IMR-90 (cell line): ENCODE measurements around the gene CWC25. TPM values are rescaled to one million over a fixed set of nuclear protein-coding genes. Genes with fewer than 3 reads are reported as not detected.

ENCODE experiments used
- ATAC-seq: fragments of 200-7000 bp; cut with Tn5 transposase; 2 replicates; pipeline ENCODE4 v1.9.1; 2020; ENCODE audit warnings: low read depth, mild to moderate bottlenecking, moderate library complexity
- BruUV-seq: library from RNA; stranded (reverse); fragments of 400-500 nt; replicated peaks from 2 replicates; lab custom pipeline; 2021; lab: Mats Ljungman, UMichigan
- CTCF ChIA-PET: fragments of 300-600 bp; formaldehyde crosslinking; extraction: SDS; loops from one replicate; lab custom pipeline; 2021; ENCODE audit warnings: antibody characterized with exemption; lab: Yijun Ruan, JAX
- POLR2A ChIA-PET: fragments of 300-600 bp; sonication (Branson Sonifier 250); formaldehyde crosslinking; loops from one replicate; lab custom pipeline; 2022; ENCODE audit warnings: antibody characterized with exemption; ENCODE audit not compliant: unreplicated experiment; lab: Charles Lee
- DNase-seq: peaks from one replicate; pipeline ENCODE4 v3.0.0; 2013
- H2AFZ ChIP-seq: replicated peaks from 2 replicates; pipeline ENCODE3; 2013; ENCODE audit warnings: low read length, mild to moderate bottlenecking; ENCODE audit not compliant: poor library complexity
- H2AK5ac ChIP-seq: 2 replicates; pipeline ENCODE4 v1.6.1; 2013; ENCODE audit warnings: low read depth, low read length, inconsistent platforms
- H2AK9ac ChIP-seq: replicated peaks from 2 replicates; pipeline ENCODE3; 2013; ENCODE audit warnings: mild to moderate bottlenecking, low read depth, low read length, moderate library complexity; ENCODE audit not compliant: poor library complexity
- H2BK120ac ChIP-seq: 2 replicates; pipeline ENCODE4 v1.6.1; 2013; ENCODE audit warnings: low read depth, low read length, inconsistent platforms
- H2BK15ac ChIP-seq: 3 replicates; pipeline ENCODE4 v1.6.1; 2013; ENCODE audit warnings: low read depth, low read length, inconsistent platforms
- H2BK20ac ChIP-seq: 2 replicates; pipeline ENCODE4 v1.6.1; 2013; ENCODE audit warnings: low read depth, mild to moderate bottlenecking, inconsistent platforms, low read length, moderate library complexity
- H2BK5ac ChIP-seq: 2 replicates; pipeline ENCODE4 v1.6.1; 2013; ENCODE audit warnings: mild to moderate bottlenecking, low read depth, low read length, inconsistent platforms; ENCODE audit not compliant: poor library complexity, severe bottlenecking
- H3K14ac ChIP-seq: replicated peaks from 2 replicates; pipeline ENCODE4 v1.6.1; 2013; ENCODE audit warnings: low read depth, low read length, inconsistent platforms
- H3K18ac ChIP-seq: 2 replicates; pipeline ENCODE4 v1.6.1; 2013; ENCODE audit warnings: low read depth, low read length, control low read depth
- H3K23ac ChIP-seq: 2 replicates; pipeline ENCODE4 v1.6.1; 2013; ENCODE audit warnings: low read depth, low read length, inconsistent platforms
- H3K27ac ChIP-seq: 2 replicates; pipeline ENCODE4 v1.5.1; 2013; ENCODE audit warnings: mild to moderate bottlenecking, control low read depth, low read length; ENCODE audit not compliant: insufficient read depth
- H3K27me3 ChIP-seq: 2 replicates; pipeline ENCODE4 v1.6.1; 2013; ENCODE audit warnings: low read length; ENCODE audit not compliant: control insufficient read depth, insufficient read depth
- H3K36me3 ChIP-seq: 2 replicates; pipeline ENCODE4 v1.6.1; 2013; ENCODE audit warnings: low read length, mixed read lengths; ENCODE audit not compliant: control insufficient read depth, insufficient read depth
- H3K4ac ChIP-seq: 2 replicates; pipeline ENCODE4 v1.6.1; 2013; ENCODE audit warnings: low read depth, low read length, inconsistent platforms
- H3K4me1 ChIP-seq: 2 replicates; pipeline ENCODE4 v1.6.1; 2013; ENCODE audit warnings: low read length, mixed read lengths; ENCODE audit not compliant: control insufficient read depth, insufficient read depth
- H3K4me2 ChIP-seq: 2 replicates; pipeline ENCODE4 v1.6.1; 2013; ENCODE audit warnings: low read depth, mild to moderate bottlenecking, control low read depth, low read length, moderate library complexity
- H3K4me3 ChIP-seq: 2 replicates; pipeline ENCODE4 v1.5.1; 2013; ENCODE audit warnings: low read depth, mild to moderate bottlenecking, control low read depth, low read length, moderate library complexity; ENCODE audit not compliant: insufficient read depth
- H3K56ac ChIP-seq: 2 replicates; pipeline ENCODE4 v1.6.1; 2013; ENCODE audit warnings: low read length, inconsistent platforms; ENCODE audit not compliant: insufficient read depth; ENCODE audit errors: extremely low read depth
- H3K79me1 ChIP-seq, 2 experiments: 2 replicates each; pipeline ENCODE4 v1.6.1; 2013; ENCODE audit warnings: low read length in 2 of 2, inconsistent platforms in 1 of 2, low read depth in 1 of 2
- H3K9ac ChIP-seq: 2 replicates; pipeline ENCODE4 v1.6.1; 2013; ENCODE audit warnings: low read depth, low read length, control low read depth
- H3K9me1 ChIP-seq: 2 replicates; pipeline ENCODE4 v1.6.1; 2013; ENCODE audit warnings: low read length, inconsistent platforms; ENCODE audit not compliant: insufficient read depth
- H3K9me3 ChIP-seq: 2 replicates; pipeline ENCODE4 v1.6.1; 2013; ENCODE audit warnings: low read length; ENCODE audit not compliant: control insufficient read depth, insufficient read depth
- H4K20me1 ChIP-seq: 2 replicates; pipeline ENCODE4 v1.6.1; 2013; ENCODE audit warnings: low read length, inconsistent platforms; ENCODE audit not compliant: insufficient read depth
- H4K5ac ChIP-seq: 2 replicates; pipeline ENCODE4 v1.6.1; 2013; ENCODE audit warnings: mild to moderate bottlenecking, low read depth, low read length, control low read depth
- H4K8ac ChIP-seq, 2 experiments: 2 replicates each; pipeline ENCODE4 v1.6.1; 2013; ENCODE audit warnings: low read depth in 2 of 2, low read length in 2 of 2, control low read depth in 1 of 2, inconsistent platforms in 1 of 2
- H4K91ac ChIP-seq: 2 replicates; pipeline ENCODE4 v1.6.1; 2013; ENCODE audit warnings: low read depth, low read length, inconsistent platforms; ENCODE audit not compliant: insufficient read depth
- BHLHE40 ChIP-seq: fragments of 150-350 bp; IDR thresholded peaks from 2 replicates; pipeline ENCODE4 v1.6.1; 2016; ENCODE audit warnings: mild to moderate bottlenecking, low read depth, low read length
- CEBPB ChIP-seq: IDR thresholded peaks from 2 replicates; pipeline ENCODE4 v1.6.1; 2012; ENCODE audit warnings: low read depth, low read length, improper control_type of control experiment
- CHD1 ChIP-seq: IDR thresholded peaks from 2 replicates; pipeline ENCODE4 v1.6.1; 2012; ENCODE audit warnings: low read depth, low read length, improper control_type of control experiment
- ELK1 ChIP-seq: fragments of 150-350 bp; IDR thresholded peaks from 2 replicates; pipeline ENCODE4 v1.6.1; 2016; ENCODE audit warnings: low read depth, mild to moderate bottlenecking, low read length, moderate library complexity, borderline replicate concordance
- FOS ChIP-seq: fragments of 150-350 bp; IDR thresholded peaks from 2 replicates; pipeline ENCODE4 v1.6.1; 2016; ENCODE audit warnings: low read depth, low read length
- MAFK ChIP-seq: IDR thresholded peaks from 2 replicates; pipeline ENCODE4 v1.6.1; 2012; ENCODE audit warnings: low read depth, low read length, improper control_type of control experiment
- MAZ ChIP-seq: IDR thresholded peaks from 2 replicates; pipeline ENCODE4 v1.6.1; 2012; ENCODE audit warnings: low read depth, mild to moderate bottlenecking, low read length, improper control_type of control experiment, moderate library complexity, borderline replicate concordance
- MXI1 ChIP-seq: IDR thresholded peaks from 2 replicates; pipeline ENCODE4 v1.6.1; 2012; ENCODE audit warnings: low read depth, mild to moderate bottlenecking, low read length, moderate library complexity, borderline replicate concordance
- NFE2L2 ChIP-seq: fragments of 150-350 bp; IDR thresholded peaks from 2 replicates; pipeline ENCODE4 v1.6.1; 2016; ENCODE audit warnings: low read depth, mild to moderate bottlenecking, low read length
- POLR2A ChIP-seq: IDR thresholded peaks from 2 replicates; pipeline ENCODE4 v1.6.1; 2012; ENCODE audit warnings: mild to moderate bottlenecking, low read depth, low read length
- RAD21 ChIP-seq: IDR thresholded peaks from 2 replicates; pipeline ENCODE4 v1.6.1; 2012; ENCODE audit warnings: low read length, improper control_type of control experiment
- RCOR1 ChIP-seq: IDR thresholded peaks from 2 replicates; pipeline ENCODE4 v1.6.1; 2012; ENCODE audit warnings: mild to moderate bottlenecking, low read length, improper control_type of control experiment; ENCODE audit not compliant: insufficient replicate concordance
- RFX5 ChIP-seq: IDR thresholded peaks from 2 replicates; pipeline ENCODE4 v1.8.0; 2012; ENCODE audit warnings: low read depth, mild to moderate bottlenecking, low read length, moderate library complexity
- SMC3 ChIP-seq: fragments of 150-350 bp; IDR thresholded peaks from 2 replicates; pipeline ENCODE4 v1.6.1; 2016; ENCODE audit warnings: low read depth, mild to moderate bottlenecking, antibody characterized with exemption, low read length, moderate library complexity
- WGBS, 2 experiments: methylation state at CpG; one replicate each; pipeline versions ENCODE4 v1.1.5 to v1.1.7; 2013; ENCODE audit warnings: missing lambda C conversion rate in 2 of 2; ENCODE audit not compliant: insufficient read length in 1 of 2; ENCODE audit errors: extremely low coverage in 2 of 2; 5-methylcytosine and 5-hydroxymethylcytosine counted together
- dilution Hi-C: fragments of 300-500 bp; cut with HindIII; formaldehyde crosslinking; loops from one replicate; pipeline ENCODE4 v1.14.3; 2018; ENCODE audit warnings: low sequenced_read_pairs; ENCODE audit not compliant: unreplicated experiment
- in situ Hi-C: fragments of 300-500 bp; cut with MboI; formaldehyde crosslinking; loops from 3 replicates; pipeline ENCODE4 v1.14.3; 2019; ENCODE audit warnings: low sequenced_read_pairs, inconsistent platforms, mixed read lengths
- intact Hi-C: fragments of 100-400 bp; cut with micrococcal nuclease; formaldehyde crosslinking; loops from 2 replicates; pipeline ENCODE4 v1.10.0; 2022
- polyA plus RNA-seq, 3 experiments: library from polyadenylated mRNA; depleted of rRNA; stranded (reverse); fragments of >200 nt; gene quantifications; 2 replicates each; pipeline ENCODE4 v1.2.3, GENCODE V29; 2012; ENCODE audit warnings: low replicate concordance in 1 of 3
- total RNA-seq: library from RNA; depleted of rRNA; stranded (reverse); fragments of >200 nt; gene quantifications from 2 replicates; pipeline ENCODE4 v1.2.3, GENCODE V29; 2012
- TF ChIP-seq, protein P1 (sequence below): fragments of 150-350 bp; IDR thresholded peaks from 2 replicates; pipeline ENCODE4 v1.6.1; 2017; ENCODE audit warnings: mild to moderate bottlenecking, antibody characterized with exemption, low read length, low read depth
- TF ChIP-seq, protein P2 (sequence below): conservative IDR thresholded peaks from 2 replicates; pipeline ENCODE4 v1.5.1; 2012; ENCODE audit warnings: mild to moderate bottlenecking, low read depth, low read length, improper control_type of control experiment

Gene CWC25
- total and polyA plus RNA-seq, 2 of the 4 experiments (the other 2 are of a cell fraction), result 9.1 to 16.1 TPM

- ATAC-seq (peak; percentile 64), DNase-seq (peak; percentile 44)
- Histone ChIP-seq H2BK15ac (no peak overlapping the region), H3K36me3 (peaks cover 74% of the 10 kb centered on the region), H3K27me3 (no peaks in the 10 kb centered on the region), H3K4ac (no peak overlapping the region), H3K9me1 (peaks cover 7% of the 10 kb centered on the region; the same call in 1 of the 2 replicates), H4K8ac (no peak overlapping the region), H2AK9ac (peak overlapping the region; percentile 70), H2BK120ac (no peak overlapping the region), H3K18ac (no peak overlapping the region; the same call in 1 of the 2 replicates), H4K5ac (no peak overlapping the region), H3K23ac (no peak overlapping the region), H3K56ac (no peak overlapping the region), H4K20me1 (no peaks in the 10 kb centered on the region; the same call in 1 of the 2 replicates), H3K9ac (no peak overlapping the region), H3K27ac (no peak overlapping the region), H3K14ac (no peak overlapping the region), H3K9me3 (no peaks in the 10 kb centered on the region), H2BK20ac (no peak overlapping the region), H3K79me1 (peaks cover 15 to 30% of the 10 kb centered on the region in 2 experiments; a peak in 3 of 4 replicates), H3K4me1 (no peaks in the 10 kb centered on the region; the same call in 1 of the 2 replicates), H3K4me2 (no peak overlapping the region), H2BK5ac (peak overlapping the region; percentile 14), H3K4me3 (no peak overlapping the region), H4K91ac (no peak overlapping the region), H2AFZ (no peak overlapping the region), H2AK5ac (no peak overlapping the region)
- no peak for TF ChIP-seq MAZ
- no peak for TF ChIP-seq BHLHE40
- TF ChIP-seq, protein P1, sequence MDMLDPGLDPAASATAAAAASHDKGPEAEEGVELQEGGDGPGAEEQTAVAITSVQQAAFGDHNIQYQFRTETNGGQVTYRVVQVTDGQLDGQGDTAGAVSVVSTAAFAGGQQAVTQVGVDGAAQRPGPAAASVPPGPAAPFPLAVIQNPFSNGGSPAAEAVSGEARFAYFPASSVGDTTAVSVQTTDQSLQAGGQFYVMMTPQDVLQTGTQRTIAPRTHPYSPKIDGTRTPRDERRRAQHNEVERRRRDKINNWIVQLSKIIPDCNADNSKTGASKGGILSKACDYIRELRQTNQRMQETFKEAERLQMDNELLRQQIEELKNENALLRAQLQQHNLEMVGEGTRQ, result no peak
- no peak for TF ChIP-seq CEBPB
- TF ChIP-seq CHD1, result no peak
- TF ChIP-seq MAFK, result no peak
- TF ChIP-seq SMC3, result no peak
- TF ChIP-seq, protein P2, sequence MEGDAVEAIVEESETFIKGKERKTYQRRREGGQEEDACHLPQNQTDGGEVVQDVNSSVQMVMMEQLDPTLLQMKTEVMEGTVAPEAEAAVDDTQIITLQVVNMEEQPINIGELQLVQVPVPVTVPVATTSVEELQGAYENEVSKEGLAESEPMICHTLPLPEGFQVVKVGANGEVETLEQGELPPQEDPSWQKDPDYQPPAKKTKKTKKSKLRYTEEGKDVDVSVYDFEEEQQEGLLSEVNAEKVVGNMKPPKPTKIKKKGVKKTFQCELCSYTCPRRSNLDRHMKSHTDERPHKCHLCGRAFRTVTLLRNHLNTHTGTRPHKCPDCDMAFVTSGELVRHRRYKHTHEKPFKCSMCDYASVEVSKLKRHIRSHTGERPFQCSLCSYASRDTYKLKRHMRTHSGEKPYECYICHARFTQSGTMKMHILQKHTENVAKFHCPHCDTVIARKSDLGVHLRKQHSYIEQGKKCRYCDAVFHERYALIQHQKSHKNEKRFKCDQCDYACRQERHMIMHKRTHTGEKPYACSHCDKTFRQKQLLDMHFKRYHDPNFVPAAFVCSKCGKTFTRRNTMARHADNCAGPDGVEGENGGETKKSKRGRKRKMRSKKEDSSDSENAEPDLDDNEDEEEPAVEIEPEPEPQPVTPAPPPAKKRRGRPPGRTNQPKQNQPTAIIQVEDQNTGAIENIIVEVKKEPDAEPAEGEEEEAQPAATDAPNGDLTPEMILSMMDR, result no peak
- TF ChIP-seq MXI1, result no peak
- no peak for TF ChIP-seq RCOR1
- TF ChIP-seq ELK1, result no peak
- no peak for TF ChIP-seq RFX5
- TF ChIP-seq NFE2L2, result no peak
- TF ChIP-seq POLR2A, result no peak
- TF ChIP-seq RAD21, result no peak
- no peak for TF ChIP-seq FOS
- no TSS peak for BruUV-seq
- intact Hi-C loops (no loop called here), dilution Hi-C loops (no loop called here), in situ Hi-C loops (no loop called here)
- WGBS, 2 experiments, result 57% methylated on average over 2 of the region's 7 CpGs; no CpG with 5 or more reads in 1 of the 2 experiments
- ChIA-PET POLR2A (no interaction called here), CTCF (interaction anchor here (0.6 kb wide), 1 partner anchor 21 kb away, joined by 3 read pairs; no protein-coding TSS in a partner anchor)
Observed at GRCh38 chr17:38777641-38778250, 47.4 kb downstream of the CWC25 start.
